ENCODE results near the gene CENPL.

DNA sequence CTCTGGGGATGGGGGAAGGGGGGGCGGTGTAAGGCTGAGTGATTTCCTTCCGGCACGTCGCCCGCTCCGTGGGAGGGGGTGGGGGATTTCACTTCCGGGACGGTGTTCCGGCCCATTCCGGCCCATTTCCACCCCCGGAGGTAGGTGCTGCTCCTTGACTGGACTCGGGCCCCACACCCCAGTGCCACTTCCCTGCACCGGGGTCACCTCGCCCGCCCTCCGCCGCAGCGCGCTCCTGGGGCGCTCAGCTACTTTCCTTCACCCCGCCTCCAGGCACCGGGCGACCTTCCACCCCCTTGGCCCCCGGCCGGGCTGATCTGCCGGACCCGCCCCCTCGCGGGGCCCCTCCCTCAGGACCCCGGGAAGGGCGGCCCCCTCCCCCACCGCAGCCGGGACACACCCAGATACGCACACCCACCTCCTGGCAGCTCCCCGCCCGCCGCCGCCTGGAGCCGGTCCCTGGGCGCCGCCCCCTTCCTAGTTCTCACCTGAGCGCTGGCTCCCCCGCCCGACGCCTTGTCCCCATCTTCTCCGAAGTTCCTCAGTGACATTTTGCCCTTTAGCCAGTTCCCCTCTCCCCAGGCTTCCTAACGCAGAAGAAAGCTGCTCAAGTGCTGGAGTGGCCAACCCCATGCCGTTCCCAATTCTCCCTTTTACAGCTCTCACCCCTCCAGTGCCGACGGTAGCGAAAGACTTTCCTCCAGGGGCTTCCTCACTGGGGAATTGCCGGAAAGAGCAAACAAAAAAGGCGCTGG is 43.8 kb upstream of the CENPL start, which contains the start of gene ZBTB37:
- 0 out of 2 replicates have a peak, but pooled peaks have one; percentile 18 for TF ChIP-seq SPI1 (IDR thresholded peaks at IDR 0.05; ENCODE audit: borderline replicate concordance, low read depth)
- TF ChIP-seq, protein P1, sequence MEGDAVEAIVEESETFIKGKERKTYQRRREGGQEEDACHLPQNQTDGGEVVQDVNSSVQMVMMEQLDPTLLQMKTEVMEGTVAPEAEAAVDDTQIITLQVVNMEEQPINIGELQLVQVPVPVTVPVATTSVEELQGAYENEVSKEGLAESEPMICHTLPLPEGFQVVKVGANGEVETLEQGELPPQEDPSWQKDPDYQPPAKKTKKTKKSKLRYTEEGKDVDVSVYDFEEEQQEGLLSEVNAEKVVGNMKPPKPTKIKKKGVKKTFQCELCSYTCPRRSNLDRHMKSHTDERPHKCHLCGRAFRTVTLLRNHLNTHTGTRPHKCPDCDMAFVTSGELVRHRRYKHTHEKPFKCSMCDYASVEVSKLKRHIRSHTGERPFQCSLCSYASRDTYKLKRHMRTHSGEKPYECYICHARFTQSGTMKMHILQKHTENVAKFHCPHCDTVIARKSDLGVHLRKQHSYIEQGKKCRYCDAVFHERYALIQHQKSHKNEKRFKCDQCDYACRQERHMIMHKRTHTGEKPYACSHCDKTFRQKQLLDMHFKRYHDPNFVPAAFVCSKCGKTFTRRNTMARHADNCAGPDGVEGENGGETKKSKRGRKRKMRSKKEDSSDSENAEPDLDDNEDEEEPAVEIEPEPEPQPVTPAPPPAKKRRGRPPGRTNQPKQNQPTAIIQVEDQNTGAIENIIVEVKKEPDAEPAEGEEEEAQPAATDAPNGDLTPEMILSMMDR (IDR thresholded peaks at IDR 0.05; ENCODE audit: insufficient read depth, low read length): no peak
